NCI-H2227 (cell line): ENCODE results near the gene IL1RAP.

Experiments used
- DNase-seq: peaks from one replicate; lab custom pipeline; 2025; ENCODE audit not compliant: unreplicated experiment; lab: John Stamatoyannopoulos, UW

Gene IL1RAP

DNA sequence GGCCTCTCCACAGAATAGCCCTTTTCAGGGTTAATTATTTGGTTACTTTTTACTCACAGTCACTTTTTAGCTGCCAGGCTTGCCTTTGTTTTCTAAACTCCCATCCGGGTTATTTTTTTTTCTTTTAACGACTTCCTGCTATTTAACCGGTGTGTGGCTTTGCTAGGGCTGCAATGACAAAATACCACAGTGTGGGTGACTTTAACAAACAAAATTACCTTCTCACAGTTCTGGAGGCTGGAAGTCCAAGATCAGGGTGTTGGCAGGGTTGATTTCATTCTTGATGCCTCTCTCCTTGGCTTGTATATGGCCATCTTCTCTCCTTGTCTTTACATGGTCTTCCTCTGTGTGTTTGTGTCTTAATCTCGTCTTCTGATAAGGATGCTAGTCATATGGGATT is 91.5 kb downstream of the IL1RAP start:
- no peak for DNase-seq

GRCh38 chr3:190606596-190606995 is 92.7 kb downstream of the IL1RAP start:
- DNase-seq: no peak

- no peak for DNase-seq
Observed at GRCh38 chr3:190607021-190607420, 93.1 kb downstream of the IL1RAP start.

DNA sequence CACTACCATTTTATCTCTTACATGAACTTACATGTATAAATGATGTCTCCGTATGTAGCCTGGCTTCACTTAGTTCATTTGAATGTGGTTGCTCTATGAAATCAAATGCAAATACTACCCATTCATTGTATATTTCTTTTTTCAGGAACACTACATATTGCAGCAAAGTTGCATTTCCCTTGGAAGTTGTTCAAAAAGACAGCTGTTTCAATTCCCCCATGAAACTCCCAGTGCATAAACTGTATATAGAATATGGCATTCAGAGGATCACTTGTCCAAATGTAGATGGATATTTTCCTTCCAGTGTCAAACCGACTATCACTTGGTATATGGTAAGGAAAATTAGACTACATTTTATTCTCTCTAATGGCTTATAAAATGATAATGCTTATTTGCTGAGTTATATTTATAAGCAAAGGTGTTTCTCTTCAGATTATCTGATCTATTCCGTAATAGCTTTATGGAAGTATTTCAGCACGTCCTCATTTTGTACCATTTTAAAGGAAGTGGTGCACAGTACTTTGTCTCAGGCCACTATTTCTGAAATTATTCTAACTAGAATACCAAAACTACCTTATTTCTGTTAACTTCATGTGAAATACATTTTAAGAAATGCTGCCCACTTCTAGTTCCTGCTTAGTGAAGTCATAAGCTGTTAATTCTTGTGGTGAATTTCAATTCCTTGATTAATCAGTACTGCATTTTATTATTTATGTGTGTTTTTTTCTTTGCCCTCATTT is 95.1 kb downstream of the IL1RAP start:
- no peak for DNase-seq

DNA sequence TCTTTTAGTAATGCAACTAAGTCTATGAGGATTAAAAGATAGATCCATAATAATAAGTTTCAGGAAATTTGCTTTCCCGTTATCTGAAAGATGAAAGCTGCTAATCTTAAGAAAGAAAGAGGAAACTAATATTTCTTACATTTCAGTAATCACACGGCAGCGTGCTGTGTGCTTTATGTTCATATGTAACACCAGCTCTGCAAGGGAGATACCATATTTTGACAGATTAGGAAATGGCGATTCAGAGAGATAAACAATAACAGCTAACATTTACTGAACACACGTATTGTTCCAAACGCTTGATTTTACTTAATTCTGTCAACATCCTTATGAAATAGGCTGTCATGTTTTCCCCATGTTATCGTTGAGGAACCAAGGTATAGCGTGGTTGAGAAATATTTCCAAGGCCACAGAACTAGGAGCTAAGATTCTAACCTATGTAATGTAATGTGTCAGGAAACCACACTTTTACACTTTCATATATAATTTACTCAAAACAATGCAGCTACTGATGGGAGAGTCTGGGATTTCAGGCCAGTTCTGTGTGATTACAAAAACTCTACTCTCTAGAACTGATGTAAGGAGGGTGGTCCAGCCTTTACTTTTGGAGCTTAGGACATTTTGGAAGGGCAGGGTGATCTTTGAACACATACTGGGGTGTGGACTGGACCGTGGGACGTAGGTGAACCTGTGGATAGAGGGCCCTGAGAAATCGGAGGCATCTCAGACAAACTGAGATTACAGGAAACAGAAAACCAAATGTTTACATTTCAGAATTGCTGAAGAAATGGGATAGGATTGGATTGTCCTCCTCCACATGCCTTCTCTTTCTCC is 100.6 kb downstream of the IL1RAP start:
- DNase-seq: no peak

GRCh38 chr3:190615060-190615384 is 101.1 kb downstream of the IL1RAP start:
- no peak for DNase-seq

DNA sequence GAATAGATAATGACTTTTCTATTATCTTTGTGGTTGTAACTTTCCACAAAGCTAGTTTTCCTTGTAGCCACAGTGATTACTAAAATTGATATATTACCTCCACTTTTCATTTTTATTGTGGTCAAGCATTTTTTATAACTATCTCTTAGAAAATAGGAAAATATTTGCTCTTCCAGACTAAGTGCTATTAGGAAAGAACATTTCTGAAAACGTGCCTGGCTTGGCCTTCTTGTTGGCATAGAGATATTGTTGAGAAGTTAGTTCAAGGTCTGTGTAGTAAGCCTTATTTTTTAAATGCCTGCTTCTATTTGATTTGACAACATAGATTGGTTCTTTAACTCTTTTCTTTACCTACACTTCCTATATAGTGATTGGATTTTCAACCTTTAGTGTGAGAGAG is 101.7 kb downstream of the IL1RAP start:
- DNase-seq: no peak

GRCh38 chr3:190616637-190617036 is 102.8 kb downstream of the IL1RAP start:
- DNase-seq: no peak

GRCh38 chr3:190617185-190617584 is 103.3 kb downstream of the IL1RAP start:
- DNase-seq: no peak

- DNase-seq: no peak
Observed at GRCh38 chr3:190618330-190619030, 104.6 kb downstream of the IL1RAP start.

- no peak for DNase-seq
Observed at GRCh38 chr3:190619353-190619752, 105.5 kb downstream of the IL1RAP start.

GRCh38 chr3:190619761-190620160 is 105.9 kb downstream of the IL1RAP start:
- DNase-seq: no peak

- no peak for DNase-seq
Observed at GRCh38 chr3:190620886-190621608, 107.2 kb downstream of the IL1RAP start.

DNA sequence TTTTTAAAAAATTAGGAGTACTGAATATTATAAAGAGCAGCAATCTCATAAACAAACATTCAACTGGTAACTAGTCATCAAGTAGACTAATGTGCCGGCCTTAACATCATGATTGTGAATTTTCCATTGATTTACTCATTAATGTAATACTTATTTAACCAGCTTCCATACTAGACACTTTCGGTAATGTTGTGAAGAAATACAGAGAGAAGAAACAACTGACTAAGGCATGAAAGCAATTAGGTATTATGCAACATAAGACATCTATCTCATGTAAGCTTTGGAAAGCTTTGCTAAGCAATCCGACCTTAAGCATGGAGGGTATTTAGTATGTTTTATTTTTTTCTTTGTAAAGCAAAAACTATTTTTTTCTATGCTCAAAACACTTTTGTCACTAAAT is 108.0 kb downstream of the IL1RAP start:
- no peak for DNase-seq

DNA sequence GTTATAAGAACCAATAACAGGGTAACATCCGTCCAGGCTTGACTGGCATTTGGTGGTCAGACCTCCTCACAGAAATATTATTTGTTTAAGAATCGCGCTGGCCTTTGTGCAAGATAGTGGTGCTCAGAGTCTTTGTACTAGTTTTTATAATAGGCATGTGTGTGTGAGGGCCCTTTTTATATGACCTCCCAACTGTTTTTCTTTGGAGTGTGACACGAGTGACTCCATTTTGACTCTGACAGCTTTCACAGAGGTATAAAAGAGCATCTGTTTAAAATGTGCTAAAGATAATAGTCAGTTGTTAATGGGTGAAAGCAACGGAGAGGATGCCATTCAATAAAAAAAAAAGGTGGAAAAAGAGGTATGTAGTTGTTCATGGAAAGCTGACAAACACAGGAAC is 110.4 kb downstream of the IL1RAP start:
- DNase-seq: no peak

DNA sequence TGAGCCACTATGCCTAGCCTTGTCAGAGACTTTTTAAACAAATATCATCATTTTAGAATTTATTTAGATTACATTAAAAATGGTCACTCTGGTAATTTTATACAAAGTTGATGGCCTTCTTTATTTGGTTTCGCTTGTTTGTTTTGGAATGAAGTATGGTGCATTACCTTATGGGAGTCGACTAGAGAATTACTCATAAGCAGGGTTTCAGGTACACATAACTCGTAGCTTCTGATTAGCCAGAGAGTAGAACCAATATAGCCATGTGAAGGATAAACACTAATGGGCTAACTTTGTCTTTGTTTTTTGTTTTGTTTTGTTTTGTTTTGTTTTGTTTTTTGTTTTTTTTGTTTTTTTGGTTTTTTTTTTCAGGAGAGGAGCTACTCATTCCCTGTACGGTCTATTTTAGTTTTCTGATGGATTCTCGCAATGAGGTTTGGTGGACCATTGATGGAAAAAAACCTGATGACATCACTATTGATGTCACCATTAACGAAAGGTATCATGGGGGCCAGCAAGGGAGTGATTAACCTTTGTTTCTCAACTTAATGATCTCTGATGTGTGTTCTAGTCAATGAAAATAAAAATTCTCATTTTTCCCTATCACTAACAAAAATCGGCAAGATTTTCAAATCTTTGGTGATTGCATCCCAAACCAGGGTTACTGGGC is 113.2 kb downstream of the IL1RAP start:
- no peak for DNase-seq

GRCh38 chr3:190629088-190629487 is 115.2 kb downstream of the IL1RAP start:
- DNase-seq: no peak

DNA sequence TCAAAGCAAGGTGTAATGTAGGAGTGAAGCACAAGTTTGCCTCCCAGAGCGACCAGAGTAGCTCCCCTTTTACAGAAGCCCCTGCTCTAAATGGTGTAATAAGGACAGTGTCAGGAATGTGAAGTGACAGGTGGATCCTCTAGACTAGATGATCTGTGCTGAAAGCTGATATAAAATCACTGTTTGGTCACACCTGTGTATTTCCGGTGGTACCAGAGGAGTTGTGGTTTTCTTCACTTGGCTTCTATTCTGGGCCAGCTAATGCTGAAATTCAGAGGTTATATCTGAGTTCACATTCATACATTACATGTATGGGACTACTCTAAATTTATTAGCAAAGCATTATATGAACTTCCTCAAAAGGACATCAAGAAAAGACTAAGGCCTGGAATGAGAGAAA is 117.4 kb downstream of the IL1RAP start:
- no peak for DNase-seq

DNA sequence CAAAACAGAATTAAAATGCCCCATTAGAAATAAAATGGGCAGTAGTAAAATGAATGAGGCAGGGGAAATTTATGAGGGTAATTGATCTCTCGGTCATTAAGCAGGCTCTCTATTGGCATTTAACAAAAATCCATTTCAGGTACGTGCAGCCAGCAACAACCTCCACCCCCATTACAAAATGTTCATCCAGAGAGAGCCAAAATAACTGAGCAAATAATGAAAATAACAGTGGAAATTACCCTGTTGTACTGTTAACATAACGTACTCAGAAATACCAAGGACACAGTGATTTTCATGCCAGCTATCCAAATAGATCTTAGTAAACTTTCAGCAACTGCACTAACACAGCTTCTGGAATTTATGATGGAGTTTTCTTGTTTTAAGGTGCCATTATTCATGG is 127.7 kb downstream of the IL1RAP start:
- DNase-seq: no peak

GRCh38 chr3:190642016-190642415 is 128.1 kb downstream of the IL1RAP start:
- no peak for DNase-seq

DNA sequence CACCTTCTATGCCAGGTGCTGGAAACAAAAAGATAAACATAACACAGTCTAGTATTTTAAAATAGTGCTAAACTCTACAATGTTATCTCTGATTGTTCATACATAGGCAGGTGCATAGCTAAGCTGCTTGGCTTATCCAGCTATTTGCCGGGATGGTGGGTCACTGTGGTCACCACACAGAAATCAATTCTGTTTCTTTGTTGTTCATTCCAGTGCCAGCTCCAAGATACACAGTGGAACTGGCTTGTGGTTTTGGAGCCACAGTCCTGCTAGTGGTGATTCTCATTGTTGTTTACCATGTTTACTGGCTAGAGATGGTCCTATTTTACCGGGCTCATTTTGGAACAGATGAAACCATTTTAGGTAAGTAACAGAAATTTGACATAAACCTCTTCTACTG is 130.2 kb downstream of the IL1RAP start:
- DNase-seq: no peak
